Liver (tissue), 9 donors: ENCODE measurements around the gene TEX29. TPM values are rescaled to one million over a fixed set of nuclear protein-coding genes. Genes with fewer than 3 reads are reported as not detected.

Experiments
- DNase-seq: peaks from one replicate; pipeline ENCODE4 v3.0.0-alpha.2; 2017; ENCODE audit warnings: low spot score
- H3K27ac ChIP-seq, 2 donors: one replicate each; pipeline ENCODE4 v1.7.0; 2013; ENCODE audit warnings: inconsistent platforms in 2 of 2, low read length in 2 of 2, control low read depth in 1 of 2, low read depth in 1 of 2, mild to moderate bottlenecking in 1 of 2
- H3K27me3 ChIP-seq, 4 donors: one replicate each; pipeline versions ENCODE4 v1.6.1 to v1.7.0; 2013; ENCODE audit warnings: low read length in 3 of 4, inconsistent platforms in 1 of 4, mild to moderate bottlenecking in 1 of 4, moderate library complexity in 1 of 4; ENCODE audit not compliant: control insufficient read depth in 4 of 4, insufficient read depth in 4 of 4
- H3K36me3 ChIP-seq, 4 donors: one replicate each; pipeline versions ENCODE4 v1.6.1 to v1.7.0; 2013; ENCODE audit warnings: low read length in 3 of 4, mild to moderate bottlenecking in 3 of 4, low read depth in 1 of 4, moderate library complexity in 1 of 4; ENCODE audit not compliant: control insufficient read depth in 4 of 4, insufficient read depth in 3 of 4
- H3K4me1 ChIP-seq, 4 donors: one replicate each; pipeline versions ENCODE4 v1.6.1 to v1.7.0; 2013; ENCODE audit warnings: low read length in 3 of 4, mild to moderate bottlenecking in 3 of 4, moderate library complexity in 1 of 4; ENCODE audit not compliant: control insufficient read depth in 4 of 4, insufficient read depth in 4 of 4
- H3K4me3 ChIP-seq, 3 donors: one replicate each; pipeline versions ENCODE4 v1.6.1 to v1.7.0; 2013; ENCODE audit warnings: low read length in 3 of 3, control low read depth in 1 of 3, low read depth in 1 of 3, mild to moderate bottlenecking in 1 of 3
- H3K9ac ChIP-seq, 2 donors: one replicate each; pipeline ENCODE4 v1.7.0; 2013; ENCODE audit warnings: low read length in 2 of 2, mild to moderate bottlenecking in 2 of 2, moderate library complexity in 2 of 2, control low read depth in 1 of 2, low read depth in 1 of 2
- H3K9me3 ChIP-seq, 4 donors: one replicate each; pipeline versions ENCODE4 v1.6.1 to v1.7.0; 2013; ENCODE audit warnings: low read length in 3 of 4; ENCODE audit not compliant: control insufficient read depth in 4 of 4
- EGR1 ChIP-seq, 2 donors: IDR thresholded peaks; 2 replicates each; pipeline ENCODE4 v1.6.1; 2016 to 2018; ENCODE audit warnings: antibody characterized with exemption in 2 of 2, low read depth in 2 of 2
- FOXA1 ChIP-seq: IDR thresholded peaks from 2 replicates; pipeline ENCODE4 v1.6.1; 2016; ENCODE audit warnings: antibody characterized with exemption
- FOXA2 ChIP-seq: IDR thresholded peaks from 2 replicates; pipeline ENCODE4 v1.6.1; 2016; ENCODE audit warnings: antibody characterized with exemption
- GABPA ChIP-seq, 2 donors: IDR thresholded peaks in 1 of 2; conservative IDR thresholded peaks in 1 of 2; 2 replicates each; pipeline ENCODE4 v1.6.1; 2016; ENCODE audit warnings: antibody characterized with exemption in 2 of 2, mild to moderate bottlenecking in 1 of 2, moderate library complexity in 1 of 2
- HNF4A ChIP-seq, 2 donors: conservative IDR thresholded peaks; 2 replicates each; pipeline ENCODE4 v1.6.1; 2016; ENCODE audit warnings: antibody characterized with exemption in 2 of 2, mild to moderate bottlenecking in 2 of 2
- HNF4G ChIP-seq: IDR thresholded peaks from 2 replicates; pipeline ENCODE4 v1.6.1; 2016; ENCODE audit warnings: antibody characterized with exemption
- JUND ChIP-seq, 2 donors: IDR thresholded peaks; 2 replicates each; pipeline ENCODE4 v1.6.1; 2016; ENCODE audit warnings: antibody characterized with exemption in 2 of 2
- NR2F2 ChIP-seq: IDR thresholded peaks from 2 replicates; pipeline ENCODE4 v1.6.1; 2016; ENCODE audit warnings: antibody characterized with exemption
- RAD21 ChIP-seq, 2 donors: IDR thresholded peaks; 2 replicates each; pipeline ENCODE4 v1.6.1; 2016; ENCODE audit warnings: antibody characterized with exemption in 2 of 2, mild to moderate bottlenecking in 2 of 2
- RXRA ChIP-seq, 2 donors: IDR thresholded peaks; 2 replicates each; pipeline ENCODE4 v1.6.1; 2017 to 2018; ENCODE audit warnings: antibody characterized with exemption in 2 of 2, mild to moderate bottlenecking in 1 of 2
- SP1 ChIP-seq: IDR thresholded peaks from 2 replicates; pipeline ENCODE4 v1.6.1; 2018; ENCODE audit warnings: antibody characterized with exemption, mild to moderate bottlenecking
- TAF1 ChIP-seq: conservative IDR thresholded peaks from 2 replicates; pipeline ENCODE4 v1.6.1; 2016; ENCODE audit warnings: antibody characterized with exemption, mild to moderate bottlenecking
- YY1 ChIP-seq: IDR thresholded peaks from 2 replicates; pipeline ENCODE4 v1.6.1; 2016; ENCODE audit warnings: antibody characterized with exemption, mild to moderate bottlenecking
- WGBS: extraction: QIAGEN DNeasy Blood & Tissue Kit; methylation state at CpG from one replicate; pipeline ENCODE4 v1.1.7; 2013; 5-methylcytosine and 5-hydroxymethylcytosine counted together
- polyA plus RNA-seq, 2 donors: library from polyadenylated mRNA; stranded (reverse) in 1 of 2; unstranded in 1 of 2; fragments of 200-250 nt in 1 of 2; fragments of >200 nt in 1 of 2; fragmentation: Nextera tagmentation in 1 of 2; extraction: Ambion mirVana in 1 of 2; gene quantifications; one replicate each; pipeline versions ENCODE4 v1.2.1 to v1.2.3, GENCODE V29; 2013 to 2015
- total RNA-seq, 2 donors: library from RNA; depleted of rRNA; stranded (reverse); fragments of >200 nt; gene quantifications; one replicate each; pipeline ENCODE4 v1.2.3, GENCODE V29; 2014
- TF ChIP-seq, protein P1 (sequence below): IDR thresholded peaks from 2 replicates; pipeline ENCODE4 v1.6.1; 2016; ENCODE audit warnings: antibody characterized with exemption
- TF ChIP-seq, protein P2 (sequence below): IDR thresholded peaks from 2 replicates; pipeline ENCODE4 v1.6.1; 2016; ENCODE audit warnings: antibody characterized with exemption
- TF ChIP-seq, protein P3 (sequence below): IDR thresholded peaks from 2 replicates; pipeline ENCODE4 v1.6.1; 2016; ENCODE audit warnings: antibody characterized with exemption
- TF ChIP-seq, protein P4 (sequence below): IDR thresholded peaks from 2 replicates; pipeline ENCODE4 v1.6.1; 2016; ENCODE audit warnings: antibody characterized with exemption, mild to moderate bottlenecking
- TF ChIP-seq, protein P5 (sequence below): fragments of 150-350 bp; IDR thresholded peaks from 2 replicates; pipeline ENCODE4 v1.5.1; 2017; ENCODE audit warnings: improper control_type of control experiment, low read depth, low read length; ENCODE audit not compliant: missing input control
- donor health status: healthy.
- donor health status: healthy.
- donor health status: healthy.
- donor health status: healthy.
- donor health status: healthy.

The TEX29 gene
- total and polyA plus RNA-seq, 4 donors = 0.17 TPM; not detected in 3

DNA sequence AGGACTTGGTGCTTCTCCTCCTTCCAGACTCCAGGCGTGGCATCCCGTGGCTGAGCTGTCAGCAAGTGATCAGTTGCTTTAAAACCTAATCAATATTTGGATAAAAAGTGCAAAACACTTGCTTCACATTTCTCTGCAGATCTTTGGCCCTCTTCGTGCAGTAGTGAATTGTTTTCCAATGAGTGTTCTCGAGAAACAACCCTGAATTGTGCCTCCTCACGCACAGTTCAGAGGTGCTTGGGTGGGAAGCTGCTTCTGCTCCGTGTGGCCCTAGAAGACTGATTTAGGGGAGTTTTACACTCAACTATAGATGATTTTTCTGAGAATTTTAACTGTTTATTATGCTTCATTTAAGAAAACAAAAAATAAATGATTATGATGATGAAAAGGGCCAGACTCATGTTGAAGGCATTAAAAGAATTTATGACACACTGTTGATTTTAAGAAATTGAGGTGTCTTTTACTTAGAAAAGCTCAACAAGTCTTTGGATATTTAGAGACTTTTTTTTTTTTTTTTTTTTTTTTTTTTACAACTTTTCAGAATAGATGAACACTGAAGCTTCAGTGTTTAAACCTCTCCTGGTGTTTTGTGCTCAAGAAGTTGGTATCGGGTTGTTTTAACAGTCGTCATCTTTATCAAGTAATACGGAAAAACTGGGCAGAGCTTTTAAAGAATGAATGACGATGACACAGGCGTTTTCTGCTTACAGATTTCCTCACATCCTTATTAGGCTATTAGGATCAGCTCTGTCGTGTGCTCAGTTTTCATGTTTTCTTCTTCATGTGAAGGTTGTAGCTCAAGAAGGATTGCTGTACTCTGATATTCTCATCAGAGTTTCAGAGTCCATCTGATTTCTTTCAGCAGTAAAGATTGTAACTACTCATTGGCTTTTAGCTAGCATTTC is 39.5 kb upstream of the TEX29 start:
- 84% methylated on average over 12 of the region's 12 CpGs for WGBS
- no peak for DNase-seq
- Histone ChIP-seq H3K9ac (no peak overlapping the region), H3K27ac (peak overlapping the region in 1 of 2 donors; percentile 5), H3K4me3 (no peak overlapping the region), H3K4me1 (peaks cover 0 to 11% (median 3%) of the 10 kb centered on the region in 4 donors), H3K36me3 (peaks cover 13 to 62% (median 45%) of the 10 kb centered on the region in 4 donors), H3K9me3 (no peaks in the 10 kb centered on the region), H3K27me3 (no peaks in the 10 kb centered on the region)
- TF ChIP-seq, protein P1, sequence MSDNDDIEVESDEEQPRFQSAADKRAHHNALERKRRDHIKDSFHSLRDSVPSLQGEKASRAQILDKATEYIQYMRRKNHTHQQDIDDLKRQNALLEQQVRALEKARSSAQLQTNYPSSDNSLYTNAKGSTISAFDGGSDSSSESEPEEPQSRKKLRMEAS = no peak
- no peak for TF ChIP-seq RXRA (IDR thresholded peaks at IDR 0.05)
- no peak for TF ChIP-seq TAF1
- TF ChIP-seq, protein P2, sequence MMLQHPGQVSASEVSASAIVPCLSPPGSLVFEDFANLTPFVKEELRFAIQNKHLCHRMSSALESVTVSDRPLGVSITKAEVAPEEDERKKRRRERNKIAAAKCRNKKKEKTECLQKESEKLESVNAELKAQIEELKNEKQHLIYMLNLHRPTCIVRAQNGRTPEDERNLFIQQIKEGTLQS = no peak
- no peak for TF ChIP-seq NR2F2
- TF ChIP-seq YY1 = no peak
- TF ChIP-seq RAD21 (IDR thresholded peaks at IDR 0.05) = no peak
- no peak for TF ChIP-seq SP1
- TF ChIP-seq HNF4G = no peak
- no peak for TF ChIP-seq EGR1 (IDR thresholded peaks at IDR 0.05; ENCODE audit: low read depth in 2 of 2)
- TF ChIP-seq JUND (IDR thresholded peaks at IDR 0.05) = no peak
- TF ChIP-seq, protein P3, sequence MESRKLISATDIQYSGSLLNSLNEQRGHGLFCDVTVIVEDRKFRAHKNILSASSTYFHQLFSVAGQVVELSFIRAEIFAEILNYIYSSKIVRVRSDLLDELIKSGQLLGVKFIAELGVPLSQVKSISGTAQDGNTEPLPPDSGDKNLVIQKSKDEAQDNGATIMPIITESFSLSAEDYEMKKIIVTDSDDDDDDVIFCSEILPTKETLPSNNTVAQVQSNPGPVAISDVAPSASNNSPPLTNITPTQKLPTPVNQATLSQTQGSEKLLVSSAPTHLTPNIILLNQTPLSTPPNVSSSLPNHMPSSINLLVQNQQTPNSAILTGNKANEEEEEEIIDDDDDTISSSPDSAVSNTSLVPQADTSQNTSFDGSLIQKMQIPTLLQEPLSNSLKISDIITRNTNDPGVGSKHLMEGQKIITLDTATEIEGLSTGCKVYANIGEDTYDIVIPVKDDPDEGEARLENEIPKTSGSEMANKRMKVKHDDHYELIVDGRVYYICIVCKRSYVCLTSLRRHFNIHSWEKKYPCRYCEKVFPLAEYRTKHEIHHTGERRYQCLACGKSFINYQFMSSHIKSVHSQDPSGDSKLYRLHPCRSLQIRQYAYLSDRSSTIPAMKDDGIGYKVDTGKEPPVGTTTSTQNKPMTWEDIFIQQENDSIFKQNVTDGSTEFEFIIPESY = no peak
- TF ChIP-seq, protein P4, sequence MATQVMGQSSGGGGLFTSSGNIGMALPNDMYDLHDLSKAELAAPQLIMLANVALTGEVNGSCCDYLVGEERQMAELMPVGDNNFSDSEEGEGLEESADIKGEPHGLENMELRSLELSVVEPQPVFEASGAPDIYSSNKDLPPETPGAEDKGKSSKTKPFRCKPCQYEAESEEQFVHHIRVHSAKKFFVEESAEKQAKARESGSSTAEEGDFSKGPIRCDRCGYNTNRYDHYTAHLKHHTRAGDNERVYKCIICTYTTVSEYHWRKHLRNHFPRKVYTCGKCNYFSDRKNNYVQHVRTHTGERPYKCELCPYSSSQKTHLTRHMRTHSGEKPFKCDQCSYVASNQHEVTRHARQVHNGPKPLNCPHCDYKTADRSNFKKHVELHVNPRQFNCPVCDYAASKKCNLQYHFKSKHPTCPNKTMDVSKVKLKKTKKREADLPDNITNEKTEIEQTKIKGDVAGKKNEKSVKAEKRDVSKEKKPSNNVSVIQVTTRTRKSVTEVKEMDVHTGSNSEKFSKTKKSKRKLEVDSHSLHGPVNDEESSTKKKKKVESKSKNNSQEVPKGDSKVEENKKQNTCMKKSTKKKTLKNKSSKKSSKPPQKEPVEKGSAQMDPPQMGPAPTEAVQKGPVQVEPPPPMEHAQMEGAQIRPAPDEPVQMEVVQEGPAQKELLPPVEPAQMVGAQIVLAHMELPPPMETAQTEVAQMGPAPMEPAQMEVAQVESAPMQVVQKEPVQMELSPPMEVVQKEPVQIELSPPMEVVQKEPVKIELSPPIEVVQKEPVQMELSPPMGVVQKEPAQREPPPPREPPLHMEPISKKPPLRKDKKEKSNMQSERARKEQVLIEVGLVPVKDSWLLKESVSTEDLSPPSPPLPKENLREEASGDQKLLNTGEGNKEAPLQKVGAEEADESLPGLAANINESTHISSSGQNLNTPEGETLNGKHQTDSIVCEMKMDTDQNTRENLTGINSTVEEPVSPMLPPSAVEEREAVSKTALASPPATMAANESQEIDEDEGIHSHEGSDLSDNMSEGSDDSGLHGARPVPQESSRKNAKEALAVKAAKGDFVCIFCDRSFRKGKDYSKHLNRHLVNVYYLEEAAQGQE = no peak
- TF ChIP-seq FOXA2 = no peak
- TF ChIP-seq HNF4A (conservative IDR thresholded peaks at IDR 0.05) = no peak
- TF ChIP-seq FOXA1 = no peak
- no peak for TF ChIP-seq GABPA (IDR thresholded peaks at IDR 0.05 in 1 of 2, conservative IDR thresholded peaks at IDR 0.05 in 1 of 2)
- TF ChIP-seq, protein P5, sequence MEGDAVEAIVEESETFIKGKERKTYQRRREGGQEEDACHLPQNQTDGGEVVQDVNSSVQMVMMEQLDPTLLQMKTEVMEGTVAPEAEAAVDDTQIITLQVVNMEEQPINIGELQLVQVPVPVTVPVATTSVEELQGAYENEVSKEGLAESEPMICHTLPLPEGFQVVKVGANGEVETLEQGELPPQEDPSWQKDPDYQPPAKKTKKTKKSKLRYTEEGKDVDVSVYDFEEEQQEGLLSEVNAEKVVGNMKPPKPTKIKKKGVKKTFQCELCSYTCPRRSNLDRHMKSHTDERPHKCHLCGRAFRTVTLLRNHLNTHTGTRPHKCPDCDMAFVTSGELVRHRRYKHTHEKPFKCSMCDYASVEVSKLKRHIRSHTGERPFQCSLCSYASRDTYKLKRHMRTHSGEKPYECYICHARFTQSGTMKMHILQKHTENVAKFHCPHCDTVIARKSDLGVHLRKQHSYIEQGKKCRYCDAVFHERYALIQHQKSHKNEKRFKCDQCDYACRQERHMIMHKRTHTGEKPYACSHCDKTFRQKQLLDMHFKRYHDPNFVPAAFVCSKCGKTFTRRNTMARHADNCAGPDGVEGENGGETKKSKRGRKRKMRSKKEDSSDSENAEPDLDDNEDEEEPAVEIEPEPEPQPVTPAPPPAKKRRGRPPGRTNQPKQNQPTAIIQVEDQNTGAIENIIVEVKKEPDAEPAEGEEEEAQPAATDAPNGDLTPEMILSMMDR = no peak
